Mononuclear cell (primary cell): Measurements from ENCODE around the gene HTR3D. TPM values are rescaled to one million over a fixed set of nuclear protein-coding genes. Genes with fewer than 3 reads are reported as not detected.

Experiments
- H3K27me3 ChIP-seq: 2 replicates; pipeline ENCODE4 v1.6.0; 2011; ENCODE audit warnings: low read length, control low read depth; ENCODE audit not compliant: insufficient read depth
- H3K4me1 ChIP-seq: 2 replicates; pipeline ENCODE4 v1.5.1; 2011; ENCODE audit warnings: mild to moderate bottlenecking, low read length, control low read depth; ENCODE audit not compliant: insufficient read depth
- H3K4me3 ChIP-seq: 2 replicates; pipeline ENCODE4 v1.5.1; 2011; ENCODE audit warnings: mild to moderate bottlenecking, low read length, moderate library complexity
- H3K9me3 ChIP-seq: 2 replicates; pipeline ENCODE4 v1.5.1; 2011; ENCODE audit warnings: low read depth, mild to moderate bottlenecking, control low read depth, low read length
- total RNA-seq: library from RNA; depleted of rRNA; stranded (reverse); fragments of >200 nt; gene quantifications from one replicate; pipeline ENCODE4 v1.2.3, GENCODE V29; 2012

HTR3D gene
- total RNA-seq, 1 donor = not detected

- H3K27me3 ChIP-seq = no peaks in the 10 kb centered on the region
- no peaks in the 10 kb centered on the region for H3K4me1 ChIP-seq
- H3K4me3 ChIP-seq = no peak overlapping the region
- H3K9me3 ChIP-seq = peaks cover 4% of the 10 kb centered on the region
Observed at GRCh38 chr3:184075901-184076300, 44.4 kb downstream of the HTR3D start.

GRCh38 chr3:184077881-184078280 lies 46.3 kb downstream of the HTR3D start:
- no peaks in the 10 kb centered on the region for H3K27me3 ChIP-seq
- H3K4me3 ChIP-seq = no peak overlapping the region
- no peaks in the 10 kb centered on the region for H3K9me3 ChIP-seq
- no peaks in the 10 kb centered on the region for H3K4me1 ChIP-seq

GRCh38 chr3:184078851-184079250 lies 47.3 kb downstream of the HTR3D start:
- no peak overlapping the region for H3K4me3 ChIP-seq
- no peaks in the 10 kb centered on the region for H3K9me3 ChIP-seq
- no peaks in the 10 kb centered on the region for H3K27me3 ChIP-seq
- H3K4me1 ChIP-seq = no peaks in the 10 kb centered on the region

- Histone ChIP-seq H3K9me3 (peaks cover 9% of the 10 kb centered on the region), H3K27me3 (no peaks in the 10 kb centered on the region), H3K4me3 (no peak overlapping the region), H3K4me1 (no peaks in the 10 kb centered on the region)
Observed at GRCh38 chr3:184081116-184081830, 49.7 kb downstream of the HTR3D start.

- no peaks in the 10 kb centered on the region for H3K27me3 ChIP-seq
Observed at GRCh38 chr3:184082034-184082433, 50.5 kb downstream of the HTR3D start.

GRCh38 chr3:184082465-184082864 lies 50.9 kb downstream of the HTR3D start:
- H3K27me3 ChIP-seq = no peaks in the 10 kb centered on the region
- no peak overlapping the region for H3K4me3 ChIP-seq
- H3K9me3 ChIP-seq = peaks cover 9% of the 10 kb centered on the region
- no peaks in the 10 kb centered on the region for H3K4me1 ChIP-seq

More at GRCh38 chr3:184082034-184082433, 50.5 kb downstream of the HTR3D start:
- no peak overlapping the region for H3K4me3 ChIP-seq
- H3K4me1 ChIP-seq = no peaks in the 10 kb centered on the region
- peaks cover 9% of the 10 kb centered on the region for H3K9me3 ChIP-seq

GRCh38 chr3:184085389-184085852 lies 53.9 kb downstream of the HTR3D start:
- Histone ChIP-seq H3K9me3 (peaks cover 9% of the 10 kb centered on the region), H3K4me1 (no peaks in the 10 kb centered on the region), H3K27me3 (no peaks in the 10 kb centered on the region), H3K4me3 (no peak overlapping the region)

Other genes with a start within 250 kb of the HTR3D start
- 3.8 TPM for gene MAP6D1, start 206.2 kb upstream of the HTR3D start, total RNA-seq
- gene PARL, start 146.9 kb upstream of the HTR3D start, total RNA-seq = 41.1 TPM
- 6.5 TPM for gene ABCC5, start 13.9 kb upstream of the HTR3D start, total RNA-seq
- gene HTR3C, start 21.3 kb downstream of the HTR3D start, total RNA-seq = not detected
- not detected for gene HTR3E, start 65.3 kb downstream of the HTR3D start, total RNA-seq
- gene EIF2B5, start 103.6 kb downstream of the HTR3D start, total RNA-seq = 41.0 TPM
- gene DVL3, start 123.6 kb downstream of the HTR3D start, total RNA-seq = 18.3 TPM
- gene AP2M1, start 143.1 kb downstream of the HTR3D start, total RNA-seq = 167 TPM
- 39.7 TPM for gene ABCF3, start 154.5 kb downstream of the HTR3D start, total RNA-seq
- under 0.01 TPM for gene VWA5B2, start 197.8 kb downstream of the HTR3D start, total RNA-seq
- 14.0 TPM for gene ALG3, start 217.2 kb downstream of the HTR3D start, total RNA-seq
- gene EEF1AKMT4, start 217.9 kb downstream of the HTR3D start, total RNA-seq = 0.52 TPM
- gene CAMK2N2, start 229.8 kb downstream of the HTR3D start, total RNA-seq = not detected
- gene ECE2, start 244.3 kb downstream of the HTR3D start, total RNA-seq = not detected